Vagina (tissue), 2 donors: ENCODE results near the gene C7orf25.

Source experiments
- CTCF ChIP-seq, 3 experiments: fragments of 450-650 bp in 2 of 3; fragments of 200-600 bp in 1 of 3; sonication (generic) in 1 of 3; IDR thresholded peaks; one replicate each; pipeline ENCODE4 v1.5.1; 2017 to 2019; ENCODE audit warnings: antibody characterized with exemption in 3 of 3, mild to moderate bottlenecking in 2 of 3, moderate library complexity in 2 of 3
- POLR2A ChIP-seq, 2 donors: fragments of 450-650 bp; IDR thresholded peaks; one replicate each; pipeline ENCODE4 v1.6.1; 2017; ENCODE audit warnings: antibody characterized with exemption in 2 of 2, mild to moderate bottlenecking in 2 of 2, moderate library complexity in 2 of 2
- POLR2AphosphoS5 ChIP-seq, 2 donors: sonication (generic); formaldehyde crosslinking; IDR thresholded peaks; one replicate each; pipeline ENCODE4 v1.9.0; 2017; ENCODE audit warnings: antibody characterized with exemption in 2 of 2, mild to moderate bottlenecking in 2 of 2, low read depth in 1 of 2; ENCODE audit not compliant: insufficient read depth in 1 of 2

DNA sequence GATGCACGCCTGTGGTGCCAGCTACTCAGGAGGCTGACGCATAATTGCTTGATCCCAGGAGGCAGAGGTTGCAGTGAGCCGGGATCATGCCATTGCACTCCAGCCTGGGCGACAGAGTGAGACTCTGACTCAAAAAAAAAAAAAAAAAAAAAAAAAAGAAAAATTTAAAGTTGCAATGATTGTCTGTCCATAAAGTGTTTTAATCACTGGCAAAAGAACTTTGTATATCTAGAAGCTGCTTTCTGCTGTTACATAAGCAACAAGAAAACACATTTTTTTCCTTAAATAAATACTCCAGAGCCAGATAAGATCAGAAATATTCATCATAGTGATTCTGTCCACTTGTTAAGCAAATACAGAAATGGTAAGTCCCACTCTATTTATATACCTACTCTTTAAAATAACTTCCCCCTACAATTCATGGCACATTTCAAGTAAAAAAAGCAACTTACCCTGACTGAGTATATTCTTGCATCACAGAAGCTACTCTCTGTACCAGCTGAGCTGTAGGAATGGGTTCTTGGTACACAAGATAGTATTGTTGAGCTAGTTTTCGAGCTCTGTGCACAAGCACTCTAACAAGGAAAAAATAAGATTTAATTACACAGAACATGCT is 12.5 kb upstream of the C7orf25 start:
- no peak for TF ChIP-seq CTCF (IDR thresholded peaks at IDR 0.05)
- no peak for TF ChIP-seq POLR2AphosphoS5 (IDR thresholded peaks at IDR 0.05; ENCODE audit: insufficient read depth in 1 of 2, low read depth in 1 of 2)
- TF ChIP-seq POLR2A (IDR thresholded peaks at IDR 0.05), result no peak
